Measurements from ENCODE around the gene PARL.
"Not testable (repeated sequence)": the region's sequence is repeated elsewhere in the genome, so short reads cannot be mapped to it uniquely, and the experiment has no call there.

PARL gene

GRCh38 chr3:183790700-183791099 lies 94.0 kb downstream of the PARL start:
- no peak for DNase-seq (ENCODE audit: low spot score)

- DNase-seq (ENCODE audit: low spot score): no peak
Measured at GRCh38 chr3:183789826-183790225, 94.9 kb downstream of the PARL start.

DNA sequence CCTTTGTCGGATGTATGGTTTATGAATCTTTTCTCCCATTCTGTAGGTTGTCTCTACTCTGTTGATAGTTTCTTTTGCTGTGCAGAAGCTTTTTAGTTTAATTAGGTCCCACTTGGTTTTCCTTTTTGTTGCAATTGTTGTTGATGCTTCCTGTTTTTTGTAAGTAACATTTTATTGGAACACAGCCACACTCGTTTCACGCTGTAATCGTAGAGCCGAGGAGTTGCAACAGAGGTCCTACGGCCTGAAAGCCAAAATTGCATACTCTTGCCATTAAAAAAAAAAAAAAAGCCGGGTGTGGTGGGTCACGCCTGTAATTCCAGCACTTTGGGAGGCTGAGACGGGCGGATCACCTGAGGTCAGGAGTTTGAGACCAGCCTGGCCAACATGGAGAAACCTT lies 100.2 kb downstream of the PARL start:
- DNase-seq (ENCODE audit: low spot score): not testable (repeated sequence)

- no peak for DNase-seq (ENCODE audit: low spot score)
Measured at GRCh38 chr3:183782576-183783276, 102.0 kb downstream of the PARL start.

GRCh38 chr3:183781246-183781645 lies 103.4 kb downstream of the PARL start:
- DNase-seq (ENCODE audit: low spot score): no peak

GRCh38 chr3:183779896-183780465 lies 104.7 kb downstream of the PARL start:
- DNase-seq (ENCODE audit: low spot score): no peak
